Fibroblast of lung (primary cell): ENCODE measurements around the gene SYNPR. TPM values are rescaled to one million over a fixed set of nuclear protein-coding genes. Genes with fewer than 3 reads are reported as not detected.
A peak's percentile ranks its signal among the peaks of the same experiment; 100 is the strongest.

Source experiments
- DNase-seq, 2 donors: peaks; one replicate each; pipeline versions ENCODE4 v3.0.0 to v3.0.0-alpha.2; 2010; ENCODE audit warnings: low read depth in 2 of 2
- H2AFZ ChIP-seq: 2 replicates; pipeline ENCODE4 v1.5.1; 2012; ENCODE audit warnings: low read length, control low read depth, inconsistent platforms
- H3K27ac ChIP-seq: 2 replicates; pipeline ENCODE4 v1.5.1; 2011; ENCODE audit warnings: low read length, control low read depth; ENCODE audit not compliant: insufficient read depth
- H3K27me3 ChIP-seq: 2 replicates; pipeline ENCODE4 v1.5.1; 2011; ENCODE audit warnings: mild to moderate bottlenecking, low read length; ENCODE audit not compliant: control insufficient read depth, insufficient read depth
- H3K36me3 ChIP-seq: 2 replicates; pipeline ENCODE4 v1.5.1; 2011; ENCODE audit warnings: low read length; ENCODE audit not compliant: control insufficient read depth, insufficient read depth
- H3K4me1 ChIP-seq: 2 replicates; pipeline ENCODE4 v1.5.1; 2011; ENCODE audit warnings: low read length; ENCODE audit not compliant: control insufficient read depth, insufficient read depth; ENCODE audit errors: extremely low read depth
- H3K4me2 ChIP-seq: 2 replicates; pipeline ENCODE4 v1.5.1; 2011; ENCODE audit warnings: low read length, control low read depth; ENCODE audit not compliant: insufficient read depth; ENCODE audit errors: extremely low read depth
- H3K4me3 ChIP-seq, 4 experiments: fragments of 200-600 bp in 1 of 4; sonication (generic) in 1 of 4; replicated peaks in 1 of 4; 2 replicates each; pipeline ENCODE4 v1.5.1; 2011 to 2016; ENCODE audit warnings: low read length in 4 of 4, low read depth in 3 of 4, mild to moderate bottlenecking in 3 of 4, control low read depth in 2 of 4, inconsistent platforms in 1 of 4, mixed read lengths in 1 of 4; ENCODE audit not compliant: insufficient read depth in 1 of 4; ENCODE audit errors: control extremely low read depth in 1 of 4
- H3K79me2 ChIP-seq: 2 replicates; pipeline ENCODE4 v1.5.1; 2012; ENCODE audit warnings: mild to moderate bottlenecking, low read length, inconsistent platforms; ENCODE audit not compliant: control insufficient read depth, insufficient read depth
- H3K9ac ChIP-seq: 2 replicates; pipeline ENCODE4 v1.5.1; 2011; ENCODE audit warnings: mild to moderate bottlenecking, low read length, control low read depth; ENCODE audit not compliant: insufficient read depth
- H3K9me3 ChIP-seq: 2 replicates; pipeline ENCODE4 v1.5.1; 2012; ENCODE audit warnings: low read depth, low read length; ENCODE audit not compliant: control insufficient read depth, insufficient read depth
- H4K20me1 ChIP-seq: 2 replicates; pipeline ENCODE4 v1.5.1; 2011; ENCODE audit warnings: low read length; ENCODE audit not compliant: control insufficient read depth, insufficient read depth; ENCODE audit errors: extremely low read depth
- EZH2 ChIP-seq: IDR thresholded peaks from 2 replicates; pipeline ENCODE4 v1.5.1; 2012; ENCODE audit warnings: low read length, control low read depth, mild to moderate bottlenecking; ENCODE audit errors: missing control alignments
- polyA plus RNA-seq, 2 donors: library from polyadenylated mRNA; depleted of rRNA in 1 of 2; stranded (reverse) in 1 of 2; unstranded in 1 of 2; fragments of >200 nt; gene quantifications; 2 replicates each; pipeline ENCODE4 v1.2.1, GENCODE V29; 2011 to 2012; ENCODE audit warnings: missing spikeins in 1 of 2
- total RNA-seq: library from RNA; depleted of rRNA; stranded (reverse); fragments of >200 nt; gene quantifications from 2 replicates; pipeline ENCODE4 v1.2.1, GENCODE V29; 2014
- TF ChIP-seq, protein P1 (sequence below), 2 donors: IDR thresholded peaks in 1 of 2; conservative IDR thresholded peaks in 1 of 2; 1 replicate in 1 of 2; 2 replicates in 1 of 2; pipeline ENCODE4 v1.5.1; 2011 to 2012; ENCODE audit warnings: low read length in 2 of 2, control low read depth in 1 of 2, inconsistent platforms in 1 of 2, low read depth in 1 of 2, mild to moderate bottlenecking in 1 of 2

Gene SYNPR
- total and polyA plus RNA-seq, 2 donors (not counting 1 experiment from before 2014, with no cell fraction given): not detected

DNA sequence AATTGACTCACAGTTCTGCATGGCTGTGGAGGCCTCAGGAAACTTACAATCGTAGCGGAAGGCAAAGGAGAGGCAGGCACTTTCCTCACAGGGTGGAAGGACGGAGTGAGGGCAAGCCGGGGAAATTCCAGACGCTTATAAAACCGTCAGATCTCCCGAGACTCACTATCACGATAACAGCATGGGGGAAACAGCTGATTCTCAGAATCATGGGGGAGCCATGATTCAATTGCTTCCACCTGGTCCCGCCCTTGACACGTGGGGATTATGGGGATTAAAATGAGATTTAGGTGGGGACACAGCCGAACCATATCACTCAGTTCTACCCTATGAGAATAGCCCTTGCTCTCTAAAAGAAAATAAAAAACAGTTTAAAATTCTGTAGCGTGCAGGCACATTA lies 13.4 kb upstream of the SYNPR start:
- TF ChIP-seq EZH2: no peak
- TF ChIP-seq, protein P1, sequence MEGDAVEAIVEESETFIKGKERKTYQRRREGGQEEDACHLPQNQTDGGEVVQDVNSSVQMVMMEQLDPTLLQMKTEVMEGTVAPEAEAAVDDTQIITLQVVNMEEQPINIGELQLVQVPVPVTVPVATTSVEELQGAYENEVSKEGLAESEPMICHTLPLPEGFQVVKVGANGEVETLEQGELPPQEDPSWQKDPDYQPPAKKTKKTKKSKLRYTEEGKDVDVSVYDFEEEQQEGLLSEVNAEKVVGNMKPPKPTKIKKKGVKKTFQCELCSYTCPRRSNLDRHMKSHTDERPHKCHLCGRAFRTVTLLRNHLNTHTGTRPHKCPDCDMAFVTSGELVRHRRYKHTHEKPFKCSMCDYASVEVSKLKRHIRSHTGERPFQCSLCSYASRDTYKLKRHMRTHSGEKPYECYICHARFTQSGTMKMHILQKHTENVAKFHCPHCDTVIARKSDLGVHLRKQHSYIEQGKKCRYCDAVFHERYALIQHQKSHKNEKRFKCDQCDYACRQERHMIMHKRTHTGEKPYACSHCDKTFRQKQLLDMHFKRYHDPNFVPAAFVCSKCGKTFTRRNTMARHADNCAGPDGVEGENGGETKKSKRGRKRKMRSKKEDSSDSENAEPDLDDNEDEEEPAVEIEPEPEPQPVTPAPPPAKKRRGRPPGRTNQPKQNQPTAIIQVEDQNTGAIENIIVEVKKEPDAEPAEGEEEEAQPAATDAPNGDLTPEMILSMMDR (conservative IDR thresholded peaks at IDR 0.05 in 1 of 2, IDR thresholded peaks at IDR 0.05 in 1 of 2; ENCODE audit: low read depth in 1 of 2, low read length in 2 of 2): no peak
- Histone ChIP-seq H4K20me1 (no peaks in the 10 kb centered on the region), H3K4me1 (no peaks in the 10 kb centered on the region), H3K4me3 (no peak overlapping the region), H3K27me3 (no peaks in the 10 kb centered on the region), H3K9ac (no peak overlapping the region), H3K36me3 (no peaks in the 10 kb centered on the region), H3K27ac (no peak overlapping the region), H3K4me2 (no peak overlapping the region), H3K79me2 (no peaks in the 10 kb centered on the region), H3K9me3 (no peaks in the 10 kb centered on the region), H2AFZ (no peak overlapping the region)
- no peak for DNase-seq

DNA sequence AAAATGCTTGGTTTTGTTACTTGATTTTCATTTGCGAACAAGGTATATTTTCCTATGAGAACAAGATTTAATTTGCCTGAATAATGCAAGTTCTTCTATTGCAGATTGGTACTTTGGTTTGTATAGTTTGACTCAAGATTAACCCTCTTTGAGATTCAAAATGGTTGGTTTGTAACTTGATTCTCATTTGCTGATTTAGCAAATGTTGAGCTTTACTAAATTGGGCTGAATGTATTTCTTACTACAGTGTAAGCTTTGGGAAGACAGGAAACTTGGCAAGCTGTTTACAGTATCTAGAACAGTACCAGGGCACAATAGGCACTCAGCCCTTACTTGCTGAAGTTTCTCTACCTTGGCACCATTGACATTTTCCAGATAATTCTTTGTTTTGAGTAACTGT lies 3.7 kb upstream of the SYNPR start:
- no peaks in the 10 kb centered on the region for H3K9me3 ChIP-seq
- H3K36me3 ChIP-seq: no peaks in the 10 kb centered on the region
- no peaks in the 10 kb centered on the region for H4K20me1 ChIP-seq
- H3K4me3 ChIP-seq: no peak overlapping the region
- no peaks in the 10 kb centered on the region for H3K79me2 ChIP-seq
- H3K4me1 ChIP-seq: no peaks in the 10 kb centered on the region
- H3K27me3 ChIP-seq: peaks cover 18% of the 10 kb centered on the region
- TF ChIP-seq EZH2: no peak
- TF ChIP-seq, protein P1 (conservative IDR thresholded peaks at IDR 0.05 in 1 of 2, IDR thresholded peaks at IDR 0.05 in 1 of 2; ENCODE audit: low read depth in 1 of 2, low read length in 2 of 2): no peak
- no peak for DNase-seq
- H2AFZ ChIP-seq: no peak overlapping the region
- H3K27ac ChIP-seq: no peak overlapping the region
- no peak overlapping the region for H3K9ac ChIP-seq
- H3K4me2 ChIP-seq: no peak overlapping the region

DNA sequence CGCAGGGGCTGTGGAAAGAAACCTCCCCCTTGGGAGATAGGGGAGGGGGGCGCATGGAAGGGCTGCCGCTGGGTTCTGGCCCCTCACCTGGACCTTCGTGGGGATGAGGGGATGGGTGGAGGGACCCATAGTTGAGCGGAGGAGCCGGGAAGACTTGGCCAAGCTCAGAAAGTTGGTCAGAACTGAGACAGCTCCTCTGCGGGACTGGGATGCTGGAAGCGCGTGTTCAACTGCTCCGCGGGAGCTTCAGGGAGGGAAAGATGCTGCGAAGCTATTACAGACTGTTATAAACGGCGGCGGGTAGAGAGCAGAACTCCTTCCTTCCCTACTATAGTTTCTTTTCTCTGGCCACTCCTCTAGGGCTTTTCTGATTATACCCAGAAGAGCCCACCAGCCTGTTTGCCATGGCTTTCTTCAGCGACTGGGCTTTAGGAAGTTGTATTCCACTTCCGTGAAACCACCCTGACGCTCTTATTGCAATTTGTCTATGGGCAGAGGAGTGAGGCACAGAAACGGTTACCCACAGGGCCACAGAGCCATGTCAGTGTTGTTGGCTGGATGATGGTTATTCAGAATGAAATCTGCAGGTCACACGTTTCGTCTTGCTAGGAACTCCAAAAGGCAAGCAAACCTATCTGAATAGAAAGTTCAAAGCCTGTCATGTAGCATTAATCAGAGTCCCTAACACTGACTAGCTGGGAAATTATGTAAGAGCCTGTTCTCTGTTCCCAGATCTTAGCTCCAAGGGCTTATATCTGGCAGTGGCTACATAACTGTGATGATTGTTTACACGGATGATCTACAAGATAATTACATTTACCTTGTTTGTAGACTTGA lies 1.1 kb downstream of the SYNPR start:
- no peaks in the 10 kb centered on the region for H3K36me3 ChIP-seq
- H3K27me3 ChIP-seq: peaks cover 21% of the 10 kb centered on the region
- H4K20me1 ChIP-seq: no peaks in the 10 kb centered on the region
- H2AFZ ChIP-seq: no peak overlapping the region
- no peak overlapping the region for H3K9ac ChIP-seq
- no peak overlapping the region for H3K4me2 ChIP-seq
- H3K4me1 ChIP-seq: no peaks in the 10 kb centered on the region
- H3K4me3 ChIP-seq: no peak overlapping the region
- DNase-seq: peak in 1 of 2 donors; percentile 4
- H3K9me3 ChIP-seq: no peaks in the 10 kb centered on the region
- H3K79me2 ChIP-seq: no peaks in the 10 kb centered on the region
- TF ChIP-seq, protein P1 (conservative IDR thresholded peaks at IDR 0.05 in 1 of 2, IDR thresholded peaks at IDR 0.05 in 1 of 2; ENCODE audit: low read depth in 1 of 2, low read length in 2 of 2): no peak
- peak; percentile 33 for TF ChIP-seq EZH2
- H3K27ac ChIP-seq: no peak overlapping the region
